Neural cell (in vitro differentiated cells): ENCODE data around the gene LMBRD2.

Experiments
- CTCF ChIP-seq: fragments of 450-650 bp; IDR thresholded peaks from 2 replicates; pipeline ENCODE4 v1.5.1; 2014; ENCODE audit warnings: antibody characterized with exemption, mild to moderate bottlenecking, moderate library complexity; ENCODE audit not compliant: poor library complexity, severe bottlenecking
- EZH2 ChIP-seq: fragments of 200-600, 300-800 bp; shearing (Covaris generic), sonication (generic); IDR thresholded peaks from 2 replicates; pipeline ENCODE4 v1.6.1; 2014; ENCODE audit warnings: antibody characterized with exemption, low read length, borderline replicate concordance, mild to moderate bottlenecking; ENCODE audit not compliant: insufficient read depth, poor library complexity, severe bottlenecking
- POLR2AphosphoS5 ChIP-seq: IDR thresholded peaks from 2 replicates; pipeline ENCODE4 v1.6.1; 2012
- TAF1 ChIP-seq: IDR thresholded peaks from 2 replicates; pipeline ENCODE4 v1.6.1; 2012; ENCODE audit warnings: low read depth

GRCh38 chr5:36155291-36155690 is 3.6 kb upstream of the LMBRD2 start:
- no peak for TF ChIP-seq EZH2
- no peak for TF ChIP-seq CTCF
- no peak for TF ChIP-seq POLR2AphosphoS5
- TF ChIP-seq TAF1 = no peak
